ENCODE measurements around the gene ING2. TPM values are rescaled to one million over a fixed set of nuclear protein-coding genes. Genes with fewer than 3 reads are reported as not detected.
"Not testable (repeated sequence)": the region's sequence is repeated elsewhere in the genome, so short reads cannot be mapped to it uniquely, and the experiment has no call there.

The ING2 gene
- total RNA-seq, 1 donor from 2014 or later: 6.9 TPM

DNA sequence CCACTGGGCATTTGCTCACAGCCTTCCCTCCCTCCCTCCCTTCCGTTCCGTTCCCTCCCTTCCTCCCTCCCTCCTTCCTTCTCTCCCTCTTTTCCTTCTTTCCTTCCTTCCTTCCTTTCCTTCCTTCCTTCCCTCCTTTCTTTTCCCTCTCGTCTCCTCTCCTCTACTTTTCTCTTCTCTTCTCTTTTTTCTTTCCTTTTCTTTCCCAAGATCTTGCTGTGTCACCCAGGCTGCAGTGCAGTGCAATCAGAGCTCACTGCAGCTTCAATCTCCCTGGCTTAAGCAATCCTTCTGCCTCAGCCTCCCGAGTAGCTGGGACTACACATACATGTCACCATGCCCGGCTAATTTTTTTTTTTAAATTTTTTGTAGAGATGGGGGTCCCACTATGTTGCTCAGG, 26.7 kb upstream of the ING2 start:
- Histone ChIP-seq H3K36me3 (no peaks in the 10 kb centered on the region), H3K27me3 (no peaks in the 10 kb centered on the region), H3K4me1 (no peaks in the 10 kb centered on the region), H3K27ac (no peak overlapping the region), H3K9me3 (no peaks in the 10 kb centered on the region), H3K4me3 (no peak overlapping the region)
- intact Hi-C loops (cut with DNase I): no loop called here
- no peak for DNase-seq (ENCODE audit: low spot score in 2 of 2)
- TF ChIP-seq, protein P1, sequence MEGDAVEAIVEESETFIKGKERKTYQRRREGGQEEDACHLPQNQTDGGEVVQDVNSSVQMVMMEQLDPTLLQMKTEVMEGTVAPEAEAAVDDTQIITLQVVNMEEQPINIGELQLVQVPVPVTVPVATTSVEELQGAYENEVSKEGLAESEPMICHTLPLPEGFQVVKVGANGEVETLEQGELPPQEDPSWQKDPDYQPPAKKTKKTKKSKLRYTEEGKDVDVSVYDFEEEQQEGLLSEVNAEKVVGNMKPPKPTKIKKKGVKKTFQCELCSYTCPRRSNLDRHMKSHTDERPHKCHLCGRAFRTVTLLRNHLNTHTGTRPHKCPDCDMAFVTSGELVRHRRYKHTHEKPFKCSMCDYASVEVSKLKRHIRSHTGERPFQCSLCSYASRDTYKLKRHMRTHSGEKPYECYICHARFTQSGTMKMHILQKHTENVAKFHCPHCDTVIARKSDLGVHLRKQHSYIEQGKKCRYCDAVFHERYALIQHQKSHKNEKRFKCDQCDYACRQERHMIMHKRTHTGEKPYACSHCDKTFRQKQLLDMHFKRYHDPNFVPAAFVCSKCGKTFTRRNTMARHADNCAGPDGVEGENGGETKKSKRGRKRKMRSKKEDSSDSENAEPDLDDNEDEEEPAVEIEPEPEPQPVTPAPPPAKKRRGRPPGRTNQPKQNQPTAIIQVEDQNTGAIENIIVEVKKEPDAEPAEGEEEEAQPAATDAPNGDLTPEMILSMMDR (IDR thresholded peaks at IDR 0.05): no peak

DNA sequence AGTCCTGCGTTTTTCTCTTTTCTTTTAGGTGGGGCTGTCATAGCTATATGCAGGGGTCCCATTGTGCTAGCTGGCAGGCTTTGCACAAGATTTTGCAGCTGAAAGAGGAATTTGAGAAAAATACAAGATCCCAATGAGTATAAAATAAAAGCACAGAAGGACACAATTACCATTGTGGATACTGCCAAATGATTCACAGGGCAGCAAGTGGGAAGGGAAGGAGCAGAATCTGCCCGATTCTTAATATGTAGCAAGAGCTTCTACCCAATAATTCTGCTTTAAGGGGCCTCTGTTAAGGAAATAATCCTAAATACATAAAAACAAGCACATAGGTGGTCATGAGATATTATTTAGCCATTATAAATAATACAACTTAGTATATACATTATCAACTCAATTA, 25.9 kb upstream of the ING2 start:
- Histone ChIP-seq H3K4me1 (no peaks in the 10 kb centered on the region), H3K9me3 (no peaks in the 10 kb centered on the region), H3K27me3 (no peaks in the 10 kb centered on the region), H3K36me3 (no peaks in the 10 kb centered on the region), H3K4me3 (no peak overlapping the region), H3K27ac (no peak overlapping the region)
- DNase-seq (ENCODE audit: low spot score in 2 of 2): no peak
- intact Hi-C loops (cut with DNase I): no loop called here
- TF ChIP-seq, protein P1 (IDR thresholded peaks at IDR 0.05): no peak

DNA sequence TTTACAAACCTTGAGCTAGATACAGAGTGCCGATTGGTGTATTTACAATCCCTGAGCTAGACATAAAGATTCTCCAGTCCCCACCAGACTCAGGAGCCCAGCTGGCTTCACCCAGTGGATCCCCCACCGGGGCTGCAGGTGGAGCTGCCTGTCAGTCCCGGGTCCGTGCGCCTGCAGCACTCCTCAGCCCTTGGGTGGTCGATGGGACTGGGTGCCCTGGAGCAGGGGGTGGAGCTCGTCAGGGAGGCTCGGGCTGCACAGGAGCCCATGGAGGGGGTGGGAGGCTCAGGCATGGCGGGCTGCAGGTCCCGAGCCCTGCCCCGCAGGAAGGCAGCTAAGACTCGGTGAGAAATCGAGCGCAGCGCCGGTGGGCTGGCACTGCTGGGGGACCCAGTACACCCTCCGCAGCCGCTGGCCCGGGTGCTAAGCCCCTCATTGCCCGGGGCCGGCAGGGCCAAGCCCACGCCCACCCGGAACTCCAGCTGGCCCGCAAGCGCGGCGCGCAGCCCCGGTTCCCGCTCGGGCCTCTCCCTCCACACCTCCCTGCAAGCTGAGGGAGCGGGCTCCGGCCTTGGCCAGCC, 22.3 kb upstream of the ING2 start:
- DNase-seq (ENCODE audit: low spot score in 2 of 2); H3K4me1 ChIP-seq; H3K36me3 ChIP-seq; intact Hi-C loops (cut with DNase I); H3K27ac ChIP-seq; H3K9me3 ChIP-seq; H3K27me3 ChIP-seq; H3K4me3 ChIP-seq: not testable (repeated sequence)

DNA sequence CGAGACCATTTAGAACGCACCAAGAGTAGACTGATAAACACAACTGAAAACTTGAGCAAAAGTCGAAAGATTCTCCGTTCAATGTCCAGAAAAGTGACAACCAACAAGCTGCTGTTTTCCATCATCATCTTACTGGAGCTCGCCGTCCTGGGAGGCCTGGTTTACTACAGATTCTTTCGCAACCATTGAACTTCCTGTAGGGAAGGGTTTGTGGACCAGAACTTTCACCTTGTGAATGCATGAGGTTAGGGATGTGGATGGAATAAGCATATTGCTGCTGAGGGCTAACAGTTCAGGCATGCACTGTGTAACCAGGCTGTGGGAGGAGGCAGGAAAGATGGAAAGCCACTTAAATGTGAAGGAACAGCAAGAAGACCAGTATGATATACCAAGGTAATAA, 20.9 kb upstream of the ING2 start:
- Histone ChIP-seq H3K27me3 (no peaks in the 10 kb centered on the region), H3K36me3 (no peaks in the 10 kb centered on the region), H3K9me3 (no peaks in the 10 kb centered on the region), H3K27ac (no peak overlapping the region), H3K4me3 (no peak overlapping the region), H3K4me1 (no peaks in the 10 kb centered on the region)
- TF ChIP-seq, protein P1 (IDR thresholded peaks at IDR 0.05): no peak
- intact Hi-C loops (cut with DNase I): no loop called here
- no peak for DNase-seq (ENCODE audit: low spot score in 2 of 2)

DNA sequence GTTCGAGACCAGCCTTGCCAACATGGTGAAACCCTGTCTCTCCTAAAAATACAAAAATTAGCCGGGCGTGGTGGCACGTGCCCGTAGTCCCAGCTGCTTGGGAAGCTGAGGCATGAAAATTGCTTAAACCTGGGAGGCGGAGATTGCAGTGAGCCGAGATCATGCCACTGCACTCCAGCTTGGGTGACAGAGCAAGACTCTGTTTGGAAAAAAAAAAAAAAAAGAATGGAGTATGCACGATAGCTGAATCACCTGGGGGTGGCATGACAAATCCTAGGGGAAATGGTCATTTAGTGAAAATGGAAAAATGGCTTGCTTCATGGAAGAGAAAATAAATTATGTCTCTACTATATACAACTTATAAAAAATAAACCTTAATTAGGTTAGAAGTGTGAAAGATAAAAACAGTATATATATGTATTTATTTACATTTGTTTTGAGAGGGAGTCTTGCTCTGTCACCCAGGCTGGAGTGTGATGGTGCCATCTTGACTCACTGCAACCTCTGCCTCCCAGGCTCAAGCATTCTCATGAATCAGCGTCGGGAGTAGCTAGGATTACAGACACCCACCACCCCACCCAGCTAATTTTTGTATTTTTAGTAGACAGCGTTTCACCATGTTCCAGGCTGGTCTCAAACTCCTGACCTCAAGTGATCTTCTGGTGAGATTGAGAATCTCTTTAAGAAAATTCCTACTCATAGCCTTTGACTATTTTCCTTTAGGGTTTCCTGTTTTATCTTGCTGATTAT, 19.3 kb upstream of the ING2 start:
- H3K27me3 ChIP-seq: no peaks in the 10 kb centered on the region
- no peaks in the 10 kb centered on the region for H3K4me1 ChIP-seq
- no peaks in the 10 kb centered on the region for H3K36me3 ChIP-seq
- no peak overlapping the region for H3K4me3 ChIP-seq
- no peak overlapping the region for H3K27ac ChIP-seq
- TF ChIP-seq, protein P1 (IDR thresholded peaks at IDR 0.05): no peak
- intact Hi-C loops (cut with DNase I): no loop called here
- no peaks in the 10 kb centered on the region for H3K9me3 ChIP-seq
- DNase-seq (ENCODE audit: low spot score in 2 of 2): no peak

DNA sequence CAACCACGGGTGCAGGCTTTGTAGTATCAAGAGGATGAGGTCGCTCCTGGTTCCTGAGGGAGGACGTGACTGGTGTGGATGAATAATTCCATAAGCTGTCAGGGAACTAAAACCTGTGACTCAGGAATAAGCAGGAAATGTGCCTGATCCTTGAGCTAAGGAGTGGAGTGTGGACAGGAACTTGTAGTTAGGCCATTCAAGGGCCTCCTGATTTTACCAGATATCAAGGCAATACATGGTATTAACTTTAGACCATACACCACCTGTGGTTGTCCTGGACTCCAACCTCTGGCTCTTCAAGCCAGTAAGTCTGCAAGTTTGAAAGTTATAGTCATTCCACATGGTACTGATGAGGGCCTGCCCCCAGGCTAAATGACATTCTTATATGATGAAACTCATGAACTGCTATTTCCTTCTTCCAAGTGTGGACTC, 12.1 kb upstream of the ING2 start:
- H3K27ac ChIP-seq: no peak overlapping the region
- no peaks in the 10 kb centered on the region for H3K27me3 ChIP-seq
- H3K36me3 ChIP-seq: no peaks in the 10 kb centered on the region
- TF ChIP-seq, protein P1 (IDR thresholded peaks at IDR 0.05): no peak
- intact Hi-C loops (cut with DNase I): no loop called here
- H3K9me3 ChIP-seq: peaks cover 0 to 4% of the 10 kb centered on the region in 2 donors
- no peak for DNase-seq (ENCODE audit: low spot score in 2 of 2)
- no peak overlapping the region for H3K4me3 ChIP-seq
- no peaks in the 10 kb centered on the region for H3K4me1 ChIP-seq

Measured in ascending aorta (tissue), 2 donors.